Measurements from ENCODE around the gene APOL4.

GRCh38 chr22:36234213-36234612 lies 32.6 kb upstream of the APOL4 start:
- TF ChIP-seq POLR2AphosphoS5 (IDR thresholded peaks at IDR 0.05) (no peak), POLR2A (IDR thresholded peaks at IDR 0.05) (no peak)
- TF ChIP-seq, protein P1, sequence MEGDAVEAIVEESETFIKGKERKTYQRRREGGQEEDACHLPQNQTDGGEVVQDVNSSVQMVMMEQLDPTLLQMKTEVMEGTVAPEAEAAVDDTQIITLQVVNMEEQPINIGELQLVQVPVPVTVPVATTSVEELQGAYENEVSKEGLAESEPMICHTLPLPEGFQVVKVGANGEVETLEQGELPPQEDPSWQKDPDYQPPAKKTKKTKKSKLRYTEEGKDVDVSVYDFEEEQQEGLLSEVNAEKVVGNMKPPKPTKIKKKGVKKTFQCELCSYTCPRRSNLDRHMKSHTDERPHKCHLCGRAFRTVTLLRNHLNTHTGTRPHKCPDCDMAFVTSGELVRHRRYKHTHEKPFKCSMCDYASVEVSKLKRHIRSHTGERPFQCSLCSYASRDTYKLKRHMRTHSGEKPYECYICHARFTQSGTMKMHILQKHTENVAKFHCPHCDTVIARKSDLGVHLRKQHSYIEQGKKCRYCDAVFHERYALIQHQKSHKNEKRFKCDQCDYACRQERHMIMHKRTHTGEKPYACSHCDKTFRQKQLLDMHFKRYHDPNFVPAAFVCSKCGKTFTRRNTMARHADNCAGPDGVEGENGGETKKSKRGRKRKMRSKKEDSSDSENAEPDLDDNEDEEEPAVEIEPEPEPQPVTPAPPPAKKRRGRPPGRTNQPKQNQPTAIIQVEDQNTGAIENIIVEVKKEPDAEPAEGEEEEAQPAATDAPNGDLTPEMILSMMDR (IDR thresholded peaks at IDR 0.05), result no peak
